Fibroblast of lung (primary cell): Measurements from ENCODE around the gene SEC24D.

Experiments used
- EZH2 ChIP-seq: IDR thresholded peaks from 2 replicates; pipeline ENCODE4 v1.5.1; 2012; ENCODE audit warnings: low read length, control low read depth, mild to moderate bottlenecking; ENCODE audit errors: missing control alignments
- TF ChIP-seq, protein P1 (sequence below), 2 donors: IDR thresholded peaks in 1 of 2; conservative IDR thresholded peaks in 1 of 2; 1 replicate in 1 of 2; 2 replicates in 1 of 2; pipeline ENCODE4 v1.5.1; 2011 to 2012; ENCODE audit warnings: low read length in 2 of 2, control low read depth in 1 of 2, inconsistent platforms in 1 of 2, low read depth in 1 of 2, mild to moderate bottlenecking in 1 of 2

DNA sequence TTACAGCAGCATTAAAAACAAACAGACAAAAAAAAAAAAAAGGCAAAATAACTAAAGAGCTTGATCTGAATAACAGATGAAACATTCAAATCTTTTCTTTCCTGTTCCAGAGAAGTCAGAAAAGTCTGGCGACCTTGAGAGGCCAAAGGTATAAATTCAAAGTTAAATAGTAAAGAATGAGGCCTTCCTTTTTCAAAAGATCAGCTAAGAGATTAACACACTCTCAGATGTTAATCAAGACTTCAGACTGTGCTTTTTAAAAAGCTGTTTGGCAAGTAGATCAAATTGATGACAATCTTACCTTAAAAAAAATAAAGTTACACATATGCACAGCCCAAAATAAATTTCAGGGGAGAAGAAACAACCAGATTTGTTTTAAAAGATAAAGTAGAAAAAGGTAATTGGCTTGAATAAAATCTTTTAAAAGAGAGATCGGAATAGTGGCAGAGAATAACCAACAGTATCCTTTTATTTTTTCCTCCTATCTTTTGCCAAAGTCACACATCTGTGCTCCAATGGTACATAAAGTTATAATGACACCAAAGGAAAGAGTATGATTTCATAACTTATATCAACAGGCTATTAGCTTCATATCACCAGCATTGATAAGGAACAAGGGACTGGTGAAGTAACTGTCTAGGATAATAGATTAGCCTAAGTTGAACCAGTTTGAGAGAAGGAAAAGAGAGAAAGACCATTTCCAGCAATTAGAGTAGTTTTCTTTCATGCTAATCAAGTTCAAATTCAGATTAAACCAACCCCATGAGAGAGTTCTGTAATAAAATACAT, 80.3 kb downstream of the SEC24D start:
- TF ChIP-seq, protein P1, sequence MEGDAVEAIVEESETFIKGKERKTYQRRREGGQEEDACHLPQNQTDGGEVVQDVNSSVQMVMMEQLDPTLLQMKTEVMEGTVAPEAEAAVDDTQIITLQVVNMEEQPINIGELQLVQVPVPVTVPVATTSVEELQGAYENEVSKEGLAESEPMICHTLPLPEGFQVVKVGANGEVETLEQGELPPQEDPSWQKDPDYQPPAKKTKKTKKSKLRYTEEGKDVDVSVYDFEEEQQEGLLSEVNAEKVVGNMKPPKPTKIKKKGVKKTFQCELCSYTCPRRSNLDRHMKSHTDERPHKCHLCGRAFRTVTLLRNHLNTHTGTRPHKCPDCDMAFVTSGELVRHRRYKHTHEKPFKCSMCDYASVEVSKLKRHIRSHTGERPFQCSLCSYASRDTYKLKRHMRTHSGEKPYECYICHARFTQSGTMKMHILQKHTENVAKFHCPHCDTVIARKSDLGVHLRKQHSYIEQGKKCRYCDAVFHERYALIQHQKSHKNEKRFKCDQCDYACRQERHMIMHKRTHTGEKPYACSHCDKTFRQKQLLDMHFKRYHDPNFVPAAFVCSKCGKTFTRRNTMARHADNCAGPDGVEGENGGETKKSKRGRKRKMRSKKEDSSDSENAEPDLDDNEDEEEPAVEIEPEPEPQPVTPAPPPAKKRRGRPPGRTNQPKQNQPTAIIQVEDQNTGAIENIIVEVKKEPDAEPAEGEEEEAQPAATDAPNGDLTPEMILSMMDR (conservative IDR thresholded peaks at IDR 0.05 in 1 of 2, IDR thresholded peaks at IDR 0.05 in 1 of 2; ENCODE audit: low read depth in 1 of 2, low read length in 2 of 2) = no peak
- no peak for TF ChIP-seq EZH2
